ENCODE results near the gene FSCB. TPM values are rescaled to one million over a fixed set of nuclear protein-coding genes. Genes with fewer than 3 reads are reported as not detected.
"Not testable (repeated sequence)": the region's sequence is repeated elsewhere in the genome, so short reads cannot be mapped to it uniquely, and the experiment has no call there.

The FSCB gene, protein sequence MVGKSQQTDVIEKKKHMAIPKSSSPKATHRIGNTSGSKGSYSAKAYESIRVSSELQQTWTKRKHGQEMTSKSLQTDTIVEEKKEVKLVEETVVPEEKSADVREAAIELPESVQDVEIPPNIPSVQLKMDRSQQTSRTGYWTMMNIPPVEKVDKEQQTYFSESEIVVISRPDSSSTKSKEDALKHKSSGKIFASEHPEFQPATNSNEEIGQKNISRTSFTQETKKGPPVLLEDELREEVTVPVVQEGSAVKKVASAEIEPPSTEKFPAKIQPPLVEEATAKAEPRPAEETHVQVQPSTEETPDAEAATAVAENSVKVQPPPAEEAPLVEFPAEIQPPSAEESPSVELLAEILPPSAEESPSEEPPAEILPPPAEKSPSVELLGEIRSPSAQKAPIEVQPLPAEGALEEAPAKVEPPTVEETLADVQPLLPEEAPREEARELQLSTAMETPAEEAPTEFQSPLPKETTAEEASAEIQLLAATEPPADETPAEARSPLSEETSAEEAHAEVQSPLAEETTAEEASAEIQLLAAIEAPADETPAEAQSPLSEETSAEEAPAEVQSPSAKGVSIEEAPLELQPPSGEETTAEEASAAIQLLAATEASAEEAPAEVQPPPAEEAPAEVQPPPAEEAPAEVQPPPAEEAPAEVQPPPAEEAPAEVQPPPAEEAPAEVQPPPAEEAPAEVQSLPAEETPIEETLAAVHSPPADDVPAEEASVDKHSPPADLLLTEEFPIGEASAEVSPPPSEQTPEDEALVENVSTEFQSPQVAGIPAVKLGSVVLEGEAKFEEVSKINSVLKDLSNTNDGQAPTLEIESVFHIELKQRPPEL
- not detected in 2 replicates for total RNA-seq

GRCh38 chr14:44507183-44507582, at the start of gene FSCB:
TSS of gene FSCB (minus strand) at chr14:44507283. CDS start at chr14:44506987, 296 bp downstream.
- no peak for DNase-seq (ENCODE audit: extremely low read depth, low read depth, low spot score)

DNA sequence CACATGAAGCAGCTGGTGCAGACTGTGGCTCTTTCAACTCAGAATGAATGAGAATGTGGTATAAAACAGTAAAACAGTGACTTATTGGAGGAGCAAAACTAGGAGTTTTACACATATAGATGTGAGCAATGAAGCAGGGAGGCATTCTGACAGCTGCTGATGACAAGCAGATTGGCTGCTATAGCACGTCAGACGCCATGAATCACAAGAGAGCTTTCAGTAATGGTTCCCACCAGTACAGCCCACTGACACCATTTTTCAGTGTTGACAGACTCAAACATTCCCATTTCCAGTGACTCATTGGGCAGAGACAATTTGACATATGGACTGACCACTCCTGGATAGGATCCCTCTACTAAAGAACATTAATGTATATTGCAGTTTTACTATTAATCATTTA, 24.6 kb upstream of the FSCB start:
- DNase-seq (ENCODE audit: extremely low read depth, low read depth, low spot score), result no peak

DNA sequence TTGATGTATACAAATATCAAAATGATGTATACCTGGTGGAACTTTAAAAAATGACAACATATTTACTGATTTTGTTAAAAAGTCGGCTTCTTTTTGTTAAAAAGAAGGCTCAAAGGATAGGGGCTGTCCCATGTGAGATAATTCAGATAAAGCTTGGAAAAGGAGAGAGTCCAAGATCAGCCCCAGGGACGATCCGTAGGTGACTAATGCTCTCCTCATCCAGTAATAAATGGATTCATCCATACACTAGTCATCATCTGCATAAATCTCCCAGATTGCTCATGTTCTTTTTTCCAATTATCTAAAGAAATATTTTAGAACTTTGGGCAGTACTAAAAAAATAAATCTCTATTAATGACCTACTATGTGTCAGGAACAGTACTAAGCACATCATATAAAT, 23.4 kb upstream of the FSCB start:
- DNase-seq (ENCODE audit: extremely low read depth, low read depth, low spot score), result no peak

GRCh38 chr14:44529026-44529425, 21.9 kb upstream of the FSCB start:
- DNase-seq (ENCODE audit: extremely low read depth, low read depth, low spot score), result no peak

DNA sequence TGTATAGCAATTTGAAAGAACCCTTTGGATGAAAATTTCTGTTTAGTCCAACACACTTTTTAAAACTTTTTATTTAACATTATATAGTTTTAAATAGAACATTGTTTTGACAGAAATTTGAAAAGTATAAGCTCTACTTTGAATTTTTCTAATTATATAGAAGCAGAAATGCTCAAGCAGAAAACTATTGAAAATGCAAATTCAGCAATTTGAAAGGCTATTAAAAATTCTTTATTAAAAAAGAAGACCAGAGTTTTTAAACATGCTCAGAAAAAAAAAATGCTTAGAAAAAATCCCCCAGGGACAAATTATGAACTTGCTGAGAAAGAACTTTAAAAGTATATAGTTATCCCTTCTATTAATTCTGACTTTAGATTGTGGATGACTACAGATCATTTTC, 21.1 kb upstream of the FSCB start:
- DNase-seq (ENCODE audit: extremely low read depth, low read depth, low spot score), result no peak

- no peak for DNase-seq (ENCODE audit: extremely low read depth, low read depth, low spot score)
Observed at GRCh38 chr14:44525237-44525636, 18.2 kb upstream of the FSCB start.

DNA sequence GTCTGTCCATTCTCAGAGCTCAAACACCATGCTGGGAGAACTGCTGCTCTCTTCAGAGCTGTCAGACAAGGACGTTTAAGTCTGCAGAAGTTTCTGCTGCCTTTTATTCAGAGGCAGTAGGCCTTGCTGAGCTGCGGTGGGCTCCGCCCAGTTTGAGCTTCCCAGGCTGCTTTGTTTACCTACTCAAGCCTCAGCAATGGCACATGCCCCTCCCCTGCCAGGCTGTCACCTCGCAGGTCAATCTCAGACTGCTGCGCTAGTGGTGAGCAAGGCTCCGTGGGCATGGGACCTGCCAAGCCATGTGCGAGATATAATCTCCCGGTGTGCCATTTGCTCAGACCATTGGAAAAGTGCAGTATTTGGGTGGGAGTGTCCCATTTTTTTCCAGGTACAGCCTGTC, 8.6 kb upstream of the FSCB start:
- DNase-seq (ENCODE audit: extremely low read depth, low read depth, low spot score), result not testable (repeated sequence)

DNA sequence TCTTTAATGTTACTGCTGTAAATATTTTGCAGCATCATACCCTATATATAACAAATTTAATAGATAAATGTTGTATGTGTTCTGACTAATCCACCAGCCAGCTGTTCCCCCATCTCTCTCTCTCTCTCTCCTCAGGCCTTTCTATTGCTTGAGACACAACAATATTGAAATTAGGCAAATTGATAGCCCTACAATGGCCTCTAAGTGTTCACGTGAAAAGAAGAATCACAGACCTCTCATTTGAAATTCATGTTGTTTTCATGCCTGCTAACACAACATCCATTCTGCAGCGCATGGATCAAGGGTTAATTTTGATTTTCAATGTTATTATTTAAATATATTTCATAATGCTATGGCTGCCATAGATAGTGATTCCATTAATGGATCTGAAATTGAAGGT, 1.8 kb upstream of the FSCB start:
- no peak for DNase-seq (ENCODE audit: extremely low read depth, low read depth, low spot score)

DNA sequence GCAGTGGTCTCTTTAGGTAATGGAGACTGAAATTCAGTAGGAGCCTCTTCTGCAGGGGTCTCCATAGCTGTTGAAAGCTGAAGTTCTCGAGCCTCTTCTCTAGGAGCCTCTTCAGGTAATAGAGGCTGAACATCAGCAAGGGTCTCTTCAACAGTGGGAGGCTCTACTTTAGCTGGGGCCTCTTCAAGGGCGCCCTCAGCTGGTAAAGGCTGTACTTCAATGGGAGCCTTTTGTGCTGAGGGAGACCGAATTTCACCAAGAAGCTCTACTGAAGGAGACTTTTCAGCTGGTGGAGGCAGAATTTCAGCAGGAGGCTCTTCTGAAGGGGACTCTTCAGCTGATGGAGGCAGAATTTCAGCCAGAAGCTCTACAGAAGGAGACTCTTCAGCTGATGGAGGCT, 1.5 kb downstream of the FSCB start:
- DNase-seq (ENCODE audit: extremely low read depth, low read depth, low spot score), result no peak

DNA sequence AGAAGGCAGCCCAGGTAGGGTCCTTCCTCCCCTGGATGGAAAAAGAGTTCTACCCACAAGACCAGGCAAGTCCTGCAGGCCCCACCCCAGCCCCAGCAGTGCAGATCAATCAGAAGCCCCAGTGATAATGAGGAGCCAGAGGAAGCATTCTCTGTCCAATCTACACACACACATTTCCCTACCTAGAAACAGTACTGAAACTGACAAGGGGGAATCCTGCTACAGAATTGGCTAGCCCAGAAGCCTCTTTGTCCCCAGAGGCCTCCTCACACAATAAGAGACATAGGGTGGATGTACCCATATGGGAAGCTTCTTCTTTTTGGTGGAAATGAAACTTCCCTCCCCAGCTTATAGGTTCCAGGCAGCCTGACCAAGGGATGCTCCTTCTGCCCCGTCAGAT, 9.9 kb downstream of the FSCB start:
- DNase-seq (ENCODE audit: extremely low read depth, low read depth, low spot score), result no peak

- DNase-seq (ENCODE audit: extremely low read depth, low read depth, low spot score), result no peak
Observed at GRCh38 chr14:44494137-44494536, 12.9 kb downstream of the FSCB start.

GRCh38 chr14:44490966-44491365, 16.1 kb downstream of the FSCB start:
- DNase-seq (ENCODE audit: extremely low read depth, low read depth, low spot score), result no peak

DNA sequence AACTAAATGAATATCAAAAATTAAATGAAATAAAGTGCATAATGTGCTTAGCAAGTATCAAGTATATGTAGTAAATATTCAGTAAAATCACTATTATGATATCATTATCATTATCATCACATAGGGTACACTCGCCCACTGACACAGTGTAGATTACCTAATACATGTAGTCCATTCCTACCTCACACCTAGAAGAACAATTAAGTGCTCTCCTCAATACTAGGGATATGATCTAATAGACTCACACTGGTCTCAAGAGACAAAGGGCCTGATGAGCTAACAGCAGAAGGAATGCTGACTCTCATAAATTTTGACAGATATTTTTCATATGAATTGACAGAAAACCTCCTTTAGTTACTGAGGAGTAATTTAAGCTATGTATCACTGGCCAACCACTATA, 29.1 kb downstream of the FSCB start:
- no peak for DNase-seq (ENCODE audit: extremely low read depth, low read depth, low spot score)

GRCh38 chr14:44468771-44469170, 38.3 kb downstream of the FSCB start:
- DNase-seq (ENCODE audit: extremely low read depth, low read depth, low spot score), result no peak

DNA sequence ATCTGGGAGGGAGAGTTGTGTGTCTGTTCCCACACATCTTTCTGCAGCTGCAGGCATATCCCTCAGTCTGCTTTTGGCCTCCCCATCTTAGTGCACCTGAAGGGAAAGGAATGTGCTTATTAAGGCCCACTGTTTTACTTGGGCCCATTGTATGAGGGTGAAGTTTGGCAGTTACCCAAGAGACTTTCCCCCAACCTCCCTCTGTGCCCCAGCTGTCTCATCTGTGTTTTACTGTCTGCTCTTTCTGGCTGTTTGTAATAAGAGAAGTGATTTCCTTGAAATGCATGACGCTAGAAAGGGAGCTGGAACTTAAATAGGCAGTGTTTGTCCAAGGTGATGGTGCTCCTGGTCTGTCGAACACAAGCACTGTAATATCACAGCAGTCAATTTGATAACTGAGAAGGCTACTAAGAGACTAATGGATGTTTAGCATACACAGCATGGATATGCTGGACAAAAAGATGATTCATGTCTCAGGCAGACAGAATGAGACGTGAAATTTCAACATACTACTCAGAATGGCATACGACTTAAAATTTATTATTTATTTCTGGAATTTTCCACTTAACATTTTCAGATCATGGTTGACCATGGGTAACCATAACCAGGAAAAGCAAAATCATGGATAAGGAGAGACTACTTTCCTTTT, 43.6 kb downstream of the FSCB start:
- DNase-seq (ENCODE audit: extremely low read depth, low read depth, low spot score), result no peak

DNA sequence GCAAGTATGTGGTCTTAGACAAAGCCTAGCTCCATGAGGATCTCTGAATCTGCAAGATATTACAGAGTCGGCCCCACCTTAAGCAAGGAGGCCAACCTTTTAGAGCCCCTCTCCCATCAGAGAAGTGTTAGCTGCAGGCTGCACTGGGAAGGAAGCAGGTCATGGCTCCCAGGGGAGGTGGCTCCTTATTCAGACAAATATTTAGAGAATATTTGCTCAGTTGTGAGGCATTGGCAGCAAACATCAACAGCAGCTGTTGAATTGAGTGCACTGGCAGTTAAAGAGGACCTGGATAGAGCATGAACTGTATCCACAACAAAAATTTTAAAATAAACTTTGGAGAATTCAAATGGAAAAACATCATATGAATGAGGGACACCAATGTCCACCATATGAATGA, 44.7 kb downstream of the FSCB start:
- DNase-seq (ENCODE audit: extremely low read depth, low read depth, low spot score), result no peak

- DNase-seq (ENCODE audit: extremely low read depth, low read depth, low spot score), result no peak
Observed at GRCh38 chr14:44461811-44462210, 45.3 kb downstream of the FSCB start.

Measured in glomerular endothelial cell (primary cell).